Measurements from ENCODE around the gene THOC6. TPM values are rescaled to one million over a fixed set of nuclear protein-coding genes. Genes with fewer than 3 reads are reported as not detected.

Gene THOC6
- total and polyA plus RNA-seq, 2 experiments from 2014 or later = 71.4 to 90.6 TPM

DNA sequence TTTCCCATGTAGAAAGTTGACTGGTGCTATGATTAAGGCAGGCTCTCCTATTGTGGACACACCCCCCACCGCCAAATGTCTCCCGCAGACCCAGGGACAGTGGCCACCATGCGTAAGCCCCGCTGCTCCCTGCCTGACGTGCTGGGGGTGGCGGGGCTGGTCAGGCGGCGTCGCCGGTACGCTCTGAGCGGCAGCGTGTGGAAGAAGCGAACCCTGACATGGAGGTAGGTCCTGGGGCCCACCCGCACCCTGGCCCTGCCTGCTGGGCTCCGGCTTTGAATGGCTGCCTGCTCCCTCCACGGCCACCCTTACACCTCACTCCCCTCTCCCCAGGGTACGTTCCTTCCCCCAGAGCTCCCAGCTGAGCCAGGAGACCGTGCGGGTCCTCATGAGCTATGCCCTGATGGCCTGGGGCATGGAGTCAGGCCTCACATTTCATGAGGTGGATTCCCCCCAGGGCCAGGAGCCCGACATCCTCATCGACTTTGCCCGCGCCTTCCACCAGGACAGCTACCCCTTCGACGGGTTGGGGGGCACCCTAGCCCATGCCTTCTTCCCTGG, 26.2 kb downstream of the THOC6 start:
- no peaks in the 10 kb centered on the region for H3K9me2 ChIP-seq (ENCODE audit: insufficient read depth)
- ATAC-seq = no peak
- H3K27ac Mint-ChIP-seq = no peak overlapping the region

DNA sequence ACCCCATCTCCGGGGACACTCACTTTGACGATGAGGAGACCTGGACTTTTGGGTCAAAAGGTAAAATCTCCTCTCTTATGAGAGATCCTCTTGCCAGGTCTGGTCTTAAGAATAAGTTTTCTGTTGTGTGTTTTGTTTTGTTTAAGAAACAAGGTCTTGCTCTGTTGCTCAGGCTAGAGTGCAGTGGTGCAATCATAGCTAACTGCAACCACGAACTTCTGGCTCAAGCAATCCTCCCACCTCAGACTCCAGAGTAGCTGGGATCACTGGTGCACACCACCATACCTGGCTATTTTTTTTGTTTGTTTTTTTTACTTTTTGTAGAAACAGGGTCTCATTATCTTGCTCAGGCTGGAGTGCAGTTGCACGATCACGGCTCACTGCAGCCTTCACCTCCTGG, 26.7 kb downstream of the THOC6 start:
- no peaks in the 10 kb centered on the region for H3K36me3 ChIP-seq (ENCODE audit: insufficient read depth)
- H3K27ac Mint-ChIP-seq = no peak overlapping the region
- no peak overlapping the region for H3K4me3 Mint-ChIP-seq
- no peak overlapping the region for H3K27ac ChIP-seq (ENCODE audit: low read depth)
- no peak overlapping the region for H3K4me2 ChIP-seq
- peaks cover 14% of the 10 kb centered on the region for H3K4me1 Mint-ChIP-seq
- H3K4me3 ChIP-seq = no peak overlapping the region
- H3K27me3 Mint-ChIP-seq (ENCODE audit: insufficient read depth, low read depth, poor library complexity) = peaks cover 25% of the 10 kb centered on the region
- no peaks in the 10 kb centered on the region; the same call in 1 of the 2 replicates for H3K79me2 ChIP-seq (replicated peaks; ENCODE audit: insufficient read depth)
- DNase-seq (ENCODE audit: low spot score) = no peak
- no peaks in the 10 kb centered on the region for H3K9me2 ChIP-seq (ENCODE audit: insufficient read depth)
- ATAC-seq = no peak
- H4K20me1 ChIP-seq (replicated peaks; ENCODE audit: insufficient read depth) = peaks cover 7% of the 10 kb centered on the region
- no peak for TF ChIP-seq ZNF114 (CRISPR knock-in tag; IDR thresholded peaks at IDR 0.05)
- no peak for TF ChIP-seq STAT1 (IDR thresholded peaks at IDR 0.05; ENCODE audit: unreplicated experiment)
- TF ChIP-seq ZNF331 (CRISPR knock-in tag; IDR thresholded peaks at IDR 0.05; ENCODE audit: low read depth) = no peak
- TF ChIP-seq NANOG (IDR thresholded peaks at IDR 0.05; ENCODE audit: borderline replicate concordance) = no peak
- peaks cover 11% of the 10 kb centered on the region for H3F3A ChIP-seq (replicated peaks; ENCODE audit: low read depth)
- H3K9me3 Mint-ChIP-seq = peaks cover 4% of the 10 kb centered on the region; the same call in 2 of the 3 replicates
- peaks cover 45% of the 10 kb centered on the region for H3K36me3 Mint-ChIP-seq (ENCODE audit: low read depth)
- peaks cover 9% of the 10 kb centered on the region; the same call in 1 of the 2 replicates for H3K4me1 ChIP-seq (ENCODE audit: insufficient read depth)
- H2AFZ ChIP-seq = no peak overlapping the region
- peaks cover 27% of the 10 kb centered on the region for H3K27me3 ChIP-seq (ENCODE audit: insufficient read depth)

More for the DNA sequence above, 26.2 kb downstream of the THOC6 start:
- Mint-ChIP-seq H3K4me3 (no peak overlapping the region), H3K27me3 (ENCODE audit: insufficient read depth, low read depth, poor library complexity) (peaks cover 28% of the 10 kb centered on the region), H3K9me3 (peaks cover 8% of the 10 kb centered on the region), H3K36me3 (ENCODE audit: low read depth) (peaks cover 43% of the 10 kb centered on the region), H3K4me1 (peaks cover 12% of the 10 kb centered on the region)
- TF ChIP-seq POLR2AphosphoS5 (IDR thresholded peaks at IDR 0.05; ENCODE audit: low read depth) (peak; percentile 11; the same call in 1 of the 2 replicates), ZNF114 (CRISPR knock-in tag; IDR thresholded peaks at IDR 0.05) (no peak), CREB1 (CRISPR knock-in tag; IDR thresholded peaks at IDR 0.05; ENCODE audit: low read depth) (no peak)
- H4K20me1 ChIP-seq (replicated peaks; ENCODE audit: insufficient read depth) = peaks cover 7% of the 10 kb centered on the region
- H3K36me3 ChIP-seq (ENCODE audit: insufficient read depth) = no peaks in the 10 kb centered on the region
- no peaks in the 10 kb centered on the region; the same call in 1 of the 2 replicates for H3K79me2 ChIP-seq (replicated peaks; ENCODE audit: insufficient read depth)
- H3K4me3 ChIP-seq = no peak overlapping the region
- H2AFZ ChIP-seq = no peak overlapping the region
- H3K27ac ChIP-seq (ENCODE audit: low read depth) = no peak overlapping the region
- H3K4me2 ChIP-seq = no peak overlapping the region
- H3K4me1 ChIP-seq (ENCODE audit: insufficient read depth) = peaks cover 9% of the 10 kb centered on the region; the same call in 1 of the 2 replicates
- peaks cover 14% of the 10 kb centered on the region for H3F3A ChIP-seq (replicated peaks; ENCODE audit: low read depth)
- DNase-seq (ENCODE audit: low spot score) = no peak
- H3K27me3 ChIP-seq (ENCODE audit: insufficient read depth) = peaks cover 27% of the 10 kb centered on the region

DNA sequence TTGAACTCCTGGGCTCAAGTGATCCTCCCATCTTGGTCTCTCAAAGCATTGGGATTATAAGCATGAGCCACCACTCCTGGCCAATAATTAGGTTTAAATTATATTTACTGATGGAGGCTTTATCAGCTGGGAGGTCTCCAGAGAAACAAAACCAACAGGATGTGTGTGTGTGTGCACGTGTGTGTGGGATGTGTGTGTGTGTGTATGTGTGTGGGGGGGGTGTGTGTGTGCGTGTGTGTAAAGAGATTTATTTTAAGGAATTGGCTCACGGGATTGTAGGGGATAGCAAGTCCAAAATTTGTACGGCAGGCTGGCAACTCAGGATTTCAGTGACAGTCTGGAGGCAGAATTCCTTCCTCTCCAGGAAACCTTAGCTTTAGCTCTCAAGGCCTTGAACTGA, 27.2 kb downstream of the THOC6 start:
- Histone ChIP-seq H4K20me1 (replicated peaks; ENCODE audit: insufficient read depth) (peaks cover 7% of the 10 kb centered on the region), H3K4me2 (no peak overlapping the region), H3K4me3 (no peak overlapping the region), H2AFZ (no peak overlapping the region), H3K9me2 (ENCODE audit: insufficient read depth) (no peaks in the 10 kb centered on the region), H3F3A (replicated peaks; ENCODE audit: low read depth) (peaks cover 11% of the 10 kb centered on the region), H3K27ac (ENCODE audit: low read depth) (no peak overlapping the region), H3K79me2 (replicated peaks; ENCODE audit: insufficient read depth) (no peaks in the 10 kb centered on the region; the same call in 1 of the 2 replicates), H3K4me1 (ENCODE audit: insufficient read depth) (peaks cover 9% of the 10 kb centered on the region; the same call in 1 of the 2 replicates), H3K36me3 (ENCODE audit: insufficient read depth) (no peaks in the 10 kb centered on the region), H3K27me3 (ENCODE audit: insufficient read depth) (peaks cover 27% of the 10 kb centered on the region)
- H3K4me1 Mint-ChIP-seq = peaks cover 18% of the 10 kb centered on the region
- no peak for ATAC-seq
- H3K4me3 Mint-ChIP-seq = no peak overlapping the region
- H3K9me3 Mint-ChIP-seq = peaks cover 4% of the 10 kb centered on the region; the same call in 2 of the 3 replicates
- no peak for DNase-seq (ENCODE audit: low spot score)
- no peak for TF ChIP-seq CREB1 (CRISPR knock-in tag; IDR thresholded peaks at IDR 0.05; ENCODE audit: low read depth)
- TF ChIP-seq POLR2AphosphoS5 (IDR thresholded peaks at IDR 0.05; ENCODE audit: low read depth) = no peak
- TF ChIP-seq, protein P1, sequence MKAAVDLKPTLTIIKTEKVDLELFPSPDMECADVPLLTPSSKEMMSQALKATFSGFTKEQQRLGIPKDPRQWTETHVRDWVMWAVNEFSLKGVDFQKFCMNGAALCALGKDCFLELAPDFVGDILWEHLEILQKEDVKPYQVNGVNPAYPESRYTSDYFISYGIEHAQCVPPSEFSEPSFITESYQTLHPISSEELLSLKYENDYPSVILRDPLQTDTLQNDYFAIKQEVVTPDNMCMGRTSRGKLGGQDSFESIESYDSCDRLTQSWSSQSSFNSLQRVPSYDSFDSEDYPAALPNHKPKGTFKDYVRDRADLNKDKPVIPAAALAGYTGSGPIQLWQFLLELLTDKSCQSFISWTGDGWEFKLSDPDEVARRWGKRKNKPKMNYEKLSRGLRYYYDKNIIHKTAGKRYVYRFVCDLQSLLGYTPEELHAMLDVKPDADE (IDR thresholded peaks at IDR 0.05) = no peak
- TF ChIP-seq EZH2 (IDR thresholded peaks at IDR 0.05; ENCODE audit: low read depth, unreplicated experiment) = no peak
- TF ChIP-seq ZNF114 (CRISPR knock-in tag; IDR thresholded peaks at IDR 0.05) = no peak
- H3K36me3 Mint-ChIP-seq (ENCODE audit: low read depth) = peaks cover 46% of the 10 kb centered on the region
- H3K27me3 Mint-ChIP-seq (ENCODE audit: insufficient read depth, low read depth, poor library complexity) = peaks cover 24% of the 10 kb centered on the region
- no peak overlapping the region for H3K27ac Mint-ChIP-seq

All from GM23338 (cell line).